ACC112 (cell line): ENCODE results near the gene LRP3.
A peak's percentile ranks its signal among the peaks of the same experiment; 100 is the strongest.
"Not testable (repeated sequence)": the region's sequence is repeated elsewhere in the genome, so short reads cannot be mapped to it uniquely, and the experiment has no call there.

Source experiments
- H2AFZ ChIP-seq: fragments of 200-600 bp; sonication (generic); one replicate; pipeline ENCODE4 v1.6.0; 2017; ENCODE audit warnings: antibody characterized with exemption, low read length; ENCODE audit not compliant: unreplicated experiment
- H3K27ac ChIP-seq: fragments of 200-600 bp; sonication (generic); 2 replicates; pipeline ENCODE4 v1.5.1; 2014; ENCODE audit warnings: low read depth, mild to moderate bottlenecking, antibody characterized with exemption, low read length, moderate library complexity
- H3K27me3 ChIP-seq: fragments of 200-600 bp; sonication (generic); 2 replicates; pipeline ENCODE4 v1.6.1; 2014; ENCODE audit warnings: mild to moderate bottlenecking, antibody characterized with exemption, low read length, moderate library complexity, mixed read lengths; ENCODE audit not compliant: insufficient read depth
- H3K36me3 ChIP-seq: fragments of 200-600 bp; sonication (generic); 2 replicates; pipeline ENCODE4 v1.6.1; 2016; ENCODE audit warnings: mild to moderate bottlenecking, antibody characterized with exemption, low read length, moderate library complexity, mixed read lengths; ENCODE audit not compliant: insufficient read depth
- H3K4me1 ChIP-seq: fragments of 200-600 bp; sonication (generic); one replicate; pipeline ENCODE4 v1.6.1; 2016; ENCODE audit warnings: low read length, mixed read lengths; ENCODE audit not compliant: insufficient read depth, unreplicated experiment, control insufficient read depth
- H3K4me3 ChIP-seq: fragments of 200-600 bp; sonication (generic); 2 replicates; pipeline ENCODE4 v1.5.1; 2014; ENCODE audit warnings: mild to moderate bottlenecking, low read depth, low read length
- H3K79me2 ChIP-seq: fragments of 200-600 bp; sonication (generic); one replicate; pipeline ENCODE4 v1.6.0; 2016; ENCODE audit warnings: low read length; ENCODE audit not compliant: control insufficient read depth, unreplicated experiment, insufficient read depth

The LRP3 gene

DNA sequence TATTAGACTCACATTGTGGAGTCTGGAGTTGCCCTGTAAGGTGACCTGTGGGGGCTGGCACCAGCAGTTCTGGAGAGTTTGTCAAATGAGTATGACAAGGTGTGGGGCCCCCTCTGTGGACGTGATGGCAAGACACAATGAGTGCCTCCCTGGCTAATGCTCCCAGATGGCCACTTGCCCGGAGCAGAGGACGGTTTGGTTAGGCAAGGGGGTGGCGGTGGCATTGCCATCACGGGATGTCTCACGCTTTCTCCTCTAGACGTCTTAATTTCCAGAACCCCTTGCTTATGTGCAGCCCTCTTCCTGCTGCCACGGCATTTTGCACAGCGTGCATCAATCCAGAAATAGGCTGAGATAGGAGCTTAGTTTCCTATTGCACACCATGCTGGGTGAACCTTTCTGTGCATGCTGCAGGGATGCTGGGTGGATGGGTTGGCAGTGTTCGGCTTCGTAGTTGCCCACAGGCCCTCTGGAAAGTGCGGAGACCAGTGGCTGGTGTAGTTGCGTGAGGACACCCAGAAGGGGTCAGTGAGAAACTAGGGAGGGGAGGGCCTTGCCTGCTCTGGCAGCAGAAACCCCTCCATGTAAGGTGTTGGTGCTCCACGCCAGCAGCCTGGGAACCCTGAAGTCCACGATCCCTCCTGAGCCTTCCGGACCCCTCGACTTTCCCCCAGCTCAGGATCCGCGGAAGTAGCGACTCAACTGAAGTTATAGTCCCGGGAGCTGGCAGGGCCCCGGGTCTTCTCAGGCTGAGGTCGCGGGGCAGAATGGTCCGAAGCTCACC, 18.1 kb upstream of the LRP3 start:
- H3K36me3 ChIP-seq: no peaks in the 10 kb centered on the region
- H3K27ac ChIP-seq: peak overlapping the region; percentile 40
- no peaks in the 10 kb centered on the region for H3K27me3 ChIP-seq
- peak overlapping the region; percentile 85 for H3K4me3 ChIP-seq
- no peaks in the 10 kb centered on the region for H3K79me2 ChIP-seq
- no peak overlapping the region for H2AFZ ChIP-seq
- peaks cover 17% of the 10 kb centered on the region for H3K4me1 ChIP-seq

DNA sequence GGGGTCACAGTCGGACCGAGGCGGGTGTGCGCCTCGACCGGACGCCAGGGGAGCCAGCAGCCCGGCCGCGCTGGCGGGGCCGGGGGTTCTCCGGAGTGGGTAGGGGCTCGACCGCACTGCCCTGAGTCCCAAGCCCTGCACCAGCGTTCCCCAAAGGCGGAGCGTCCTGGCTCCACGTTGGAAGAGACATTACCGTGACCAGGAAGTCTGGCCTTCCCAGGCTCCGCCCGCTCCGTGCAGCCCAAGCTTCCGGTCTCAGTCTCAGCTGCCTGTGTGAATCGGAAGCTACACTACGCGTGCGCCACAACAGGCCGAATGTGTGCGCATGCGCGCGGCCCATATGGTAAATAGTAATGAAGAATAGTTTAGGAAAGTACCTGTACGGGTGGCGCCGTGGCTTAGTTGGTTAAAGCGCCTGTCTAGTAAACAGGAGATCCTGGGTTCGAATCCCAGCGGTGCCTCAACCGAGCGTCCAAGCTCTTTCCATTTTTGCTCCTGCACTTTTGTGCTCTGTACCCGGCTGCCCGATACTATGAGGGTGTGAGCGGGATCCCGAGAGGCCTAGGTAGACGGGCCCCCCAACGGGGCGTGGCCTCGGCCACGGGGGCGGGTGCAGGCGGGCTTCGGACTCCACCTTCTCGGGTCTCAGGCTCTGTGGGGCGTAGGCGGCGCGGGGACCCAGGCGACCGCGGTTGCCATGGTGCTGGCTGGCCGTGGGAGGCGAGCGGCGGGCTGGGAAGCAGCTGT, 17.3 kb upstream of the LRP3 start:
- H2AFZ ChIP-seq: no peak overlapping the region
- H3K4me1 ChIP-seq: peaks cover 17% of the 10 kb centered on the region
- no peaks in the 10 kb centered on the region for H3K36me3 ChIP-seq
- peak overlapping the region; percentile 85 for H3K4me3 ChIP-seq
- no peaks in the 10 kb centered on the region for H3K27me3 ChIP-seq
- no peaks in the 10 kb centered on the region for H3K79me2 ChIP-seq
- peak overlapping the region; percentile 40 for H3K27ac ChIP-seq

DNA sequence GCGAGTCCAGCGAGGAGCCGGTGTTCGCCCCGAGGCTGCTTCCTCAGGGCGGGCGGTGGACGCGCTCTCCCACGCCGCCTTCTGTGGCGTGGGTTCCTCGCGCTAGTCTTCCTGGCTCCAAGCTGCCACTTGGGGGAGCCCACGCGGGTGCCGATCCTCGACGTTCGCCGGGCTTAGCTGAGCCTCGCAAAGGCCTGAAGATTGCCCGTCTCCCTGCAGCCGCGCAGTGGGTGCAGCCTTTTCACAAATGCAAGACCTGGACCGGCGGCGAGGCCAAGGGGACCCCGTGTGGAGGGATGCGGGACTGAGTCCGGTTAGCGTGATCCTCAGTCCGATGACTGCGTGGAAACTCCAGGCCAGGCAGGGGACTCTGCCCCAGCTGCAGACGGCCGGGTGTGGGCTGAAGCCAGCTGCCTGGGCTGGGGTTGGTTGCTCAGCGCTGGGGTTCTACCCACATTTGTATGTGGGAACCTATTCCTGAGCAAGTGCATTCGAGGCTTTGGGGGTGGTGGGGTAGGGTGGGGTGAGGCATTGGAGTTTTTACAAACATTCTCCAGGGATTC, 16.6 kb upstream of the LRP3 start:
- no peaks in the 10 kb centered on the region for H3K27me3 ChIP-seq
- no peak overlapping the region for H2AFZ ChIP-seq
- no peak overlapping the region for H3K27ac ChIP-seq

DNA sequence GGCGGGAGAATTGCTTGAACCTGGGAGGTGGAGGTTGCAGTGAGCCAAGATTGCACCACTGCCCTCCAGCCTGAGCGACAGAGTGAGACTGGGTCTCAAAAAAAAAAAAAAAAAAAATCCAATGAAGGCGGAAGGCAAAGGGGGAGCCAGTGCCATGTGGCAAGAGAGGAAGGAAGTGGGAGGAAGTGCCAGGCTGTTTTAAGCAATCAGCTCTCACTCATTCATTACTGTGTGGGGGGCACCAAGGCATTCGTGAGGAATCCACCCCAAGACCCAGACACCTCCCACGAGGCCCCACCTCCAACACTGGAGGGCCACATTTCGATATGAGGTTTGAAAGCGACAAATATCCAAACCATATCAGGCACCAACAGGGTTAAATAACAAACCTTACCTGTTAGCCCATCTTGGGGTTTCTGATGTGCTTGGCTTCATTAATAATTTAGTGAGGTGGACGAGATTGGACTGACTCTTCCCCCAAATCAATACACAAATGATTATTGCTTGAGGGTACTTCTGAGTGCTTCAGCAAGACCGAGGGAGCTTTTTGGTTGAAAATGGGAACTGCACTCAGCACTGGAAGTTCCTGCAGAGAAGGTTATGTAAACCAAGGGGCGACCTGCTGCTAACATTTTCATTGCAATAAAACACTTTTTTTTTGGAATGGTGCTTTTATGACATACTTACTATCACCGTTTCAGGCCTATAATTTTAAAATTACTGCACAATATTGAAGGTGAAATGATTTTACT, 7.5 kb upstream of the LRP3 start:
- H3K27me3 ChIP-seq: no peaks in the 10 kb centered on the region

More for the DNA sequence above, 16.6 kb upstream of the LRP3 start:
- no peaks in the 10 kb centered on the region for H3K79me2 ChIP-seq
- H3K4me1 ChIP-seq: peaks cover 10% of the 10 kb centered on the region
- peak overlapping the region; percentile 63 for H3K4me3 ChIP-seq
- no peaks in the 10 kb centered on the region for H3K36me3 ChIP-seq

DNA sequence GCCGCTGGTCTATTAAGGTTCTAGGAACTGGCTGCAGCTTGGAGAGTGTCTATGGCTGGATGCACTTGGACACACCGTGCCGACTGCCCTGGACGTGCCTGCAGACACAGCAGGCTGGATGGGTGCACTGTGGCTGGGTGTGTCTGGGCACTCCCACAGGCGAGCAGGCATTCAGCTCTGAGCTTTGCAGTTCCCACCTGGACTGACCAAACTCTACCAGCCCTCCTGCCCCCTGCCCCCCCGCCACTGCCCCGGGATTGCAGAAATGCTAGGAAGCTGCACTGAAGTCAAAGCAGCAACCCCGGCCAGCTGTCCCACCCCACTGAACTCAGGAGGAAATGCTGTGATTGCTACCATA, 7.0 kb upstream of the LRP3 start:
- Histone ChIP-seq H3K4me1 (no peaks in the 10 kb centered on the region), H3K27me3 (no peaks in the 10 kb centered on the region), H3K36me3 (no peaks in the 10 kb centered on the region), H2AFZ (no peak overlapping the region), H3K27ac (no peak overlapping the region), H3K79me2 (no peaks in the 10 kb centered on the region), H3K4me3 (no peak overlapping the region)

More for the DNA sequence above, 7.5 kb upstream of the LRP3 start:
- H3K27ac ChIP-seq: no peak overlapping the region
- H3K79me2 ChIP-seq: no peaks in the 10 kb centered on the region
- no peaks in the 10 kb centered on the region for H3K4me1 ChIP-seq
- H3K4me3 ChIP-seq: no peak overlapping the region
- H3K36me3 ChIP-seq: no peaks in the 10 kb centered on the region
- no peak overlapping the region for H2AFZ ChIP-seq

DNA sequence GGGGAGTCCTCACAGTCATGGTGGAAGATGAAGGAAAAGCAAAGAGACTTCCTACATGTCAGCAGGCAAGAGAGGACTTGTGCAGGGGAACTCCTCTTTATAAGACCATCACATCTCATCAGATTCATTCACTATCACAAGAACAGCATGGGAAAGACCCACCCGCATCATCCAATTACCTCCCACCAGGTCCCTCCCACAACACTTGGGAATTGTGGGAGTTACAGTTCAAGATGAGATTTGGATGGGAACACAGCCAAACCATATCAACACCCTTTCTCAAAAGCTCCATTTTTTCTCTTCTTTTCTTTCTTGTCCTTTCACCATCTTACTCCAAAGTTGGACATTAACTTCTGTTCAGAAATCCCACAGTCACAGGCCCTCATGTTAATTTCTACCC, 4.7 kb upstream of the LRP3 start:
- H3K4me3 ChIP-seq: no peak overlapping the region
- H3K27me3 ChIP-seq: no peaks in the 10 kb centered on the region
- H2AFZ ChIP-seq: no peak overlapping the region
- no peaks in the 10 kb centered on the region for H3K36me3 ChIP-seq
- no peak overlapping the region for H3K27ac ChIP-seq
- H3K79me2 ChIP-seq: no peaks in the 10 kb centered on the region
- H3K4me1 ChIP-seq: no peaks in the 10 kb centered on the region

DNA sequence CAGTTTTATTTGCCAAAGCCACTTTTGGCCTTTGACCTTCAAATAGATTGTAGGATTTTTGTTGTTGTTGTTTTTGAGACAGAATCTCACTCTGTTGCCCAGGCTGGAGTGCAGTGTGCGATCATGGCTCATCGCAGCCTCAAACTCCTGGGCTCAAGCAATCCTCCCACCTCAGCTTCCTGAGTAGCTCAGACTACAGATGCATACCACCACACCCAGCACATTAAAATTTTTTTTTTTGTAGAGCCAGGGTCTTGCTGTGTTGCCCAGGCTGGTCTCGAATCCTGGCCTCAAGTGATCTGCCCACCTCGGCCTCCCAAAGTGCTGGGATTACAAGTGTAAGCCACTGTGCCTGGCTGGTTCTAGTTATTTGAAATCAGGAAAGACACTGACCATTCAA, 3.0 kb upstream of the LRP3 start:
- not testable (repeated sequence) for H3K36me3 ChIP-seq, H3K27me3 ChIP-seq, H2AFZ ChIP-seq, H3K4me1 ChIP-seq, H3K79me2 ChIP-seq, H3K4me3 ChIP-seq, H3K27ac ChIP-seq

DNA sequence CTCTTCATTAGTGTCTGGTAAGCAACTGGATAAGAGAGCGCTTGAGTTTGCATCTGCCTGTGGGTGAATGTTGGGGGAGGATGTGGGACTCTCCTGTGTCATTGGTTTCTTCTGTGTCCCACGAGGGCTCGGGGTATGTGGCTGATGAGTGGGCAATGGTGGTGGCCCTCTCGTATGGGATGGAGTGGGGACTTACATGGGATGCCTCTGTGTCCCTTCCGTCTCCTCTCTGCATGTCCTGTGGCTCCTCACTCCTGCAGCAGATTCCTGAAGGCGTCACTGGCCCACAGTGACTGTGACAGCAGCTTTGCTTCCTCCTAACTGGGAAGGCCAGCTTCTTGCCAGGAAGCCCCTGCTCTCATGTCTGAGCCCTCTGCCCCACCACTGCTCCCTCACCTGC, 2.6 kb upstream of the LRP3 start:
- H3K4me1 ChIP-seq: peaks cover 5% of the 10 kb centered on the region
- no peaks in the 10 kb centered on the region for H3K79me2 ChIP-seq
- H3K36me3 ChIP-seq: no peaks in the 10 kb centered on the region
- no peak overlapping the region for H3K27ac ChIP-seq
- H3K4me3 ChIP-seq: no peak overlapping the region
- no peak overlapping the region for H2AFZ ChIP-seq
- H3K27me3 ChIP-seq: no peaks in the 10 kb centered on the region

DNA sequence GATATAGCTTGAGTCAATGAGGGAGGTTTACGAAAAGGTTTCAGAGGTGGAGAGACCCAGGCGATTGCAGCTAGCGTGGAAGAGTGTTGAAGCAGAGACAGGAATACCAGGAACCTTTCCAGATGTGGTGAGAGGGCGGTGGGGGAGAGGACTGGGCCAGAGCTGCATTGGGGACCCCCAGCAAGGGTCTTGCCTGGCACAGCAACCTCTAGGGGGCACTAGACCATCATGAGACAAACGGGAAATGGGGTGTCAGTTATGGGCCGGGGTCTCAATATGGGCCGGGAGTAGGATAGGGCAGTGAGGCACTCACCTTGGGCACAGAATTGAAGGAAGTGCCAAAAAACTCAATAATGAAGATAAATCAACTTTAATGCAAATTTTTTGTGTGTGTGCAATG, 2.1 kb upstream of the LRP3 start:
- H3K27ac ChIP-seq: no peak overlapping the region
- H3K4me3 ChIP-seq: no peak overlapping the region
- peaks cover 5% of the 10 kb centered on the region for H3K4me1 ChIP-seq
- H3K27me3 ChIP-seq: no peaks in the 10 kb centered on the region
- H2AFZ ChIP-seq: no peak overlapping the region
- H3K36me3 ChIP-seq: no peaks in the 10 kb centered on the region
- H3K79me2 ChIP-seq: no peaks in the 10 kb centered on the region

DNA sequence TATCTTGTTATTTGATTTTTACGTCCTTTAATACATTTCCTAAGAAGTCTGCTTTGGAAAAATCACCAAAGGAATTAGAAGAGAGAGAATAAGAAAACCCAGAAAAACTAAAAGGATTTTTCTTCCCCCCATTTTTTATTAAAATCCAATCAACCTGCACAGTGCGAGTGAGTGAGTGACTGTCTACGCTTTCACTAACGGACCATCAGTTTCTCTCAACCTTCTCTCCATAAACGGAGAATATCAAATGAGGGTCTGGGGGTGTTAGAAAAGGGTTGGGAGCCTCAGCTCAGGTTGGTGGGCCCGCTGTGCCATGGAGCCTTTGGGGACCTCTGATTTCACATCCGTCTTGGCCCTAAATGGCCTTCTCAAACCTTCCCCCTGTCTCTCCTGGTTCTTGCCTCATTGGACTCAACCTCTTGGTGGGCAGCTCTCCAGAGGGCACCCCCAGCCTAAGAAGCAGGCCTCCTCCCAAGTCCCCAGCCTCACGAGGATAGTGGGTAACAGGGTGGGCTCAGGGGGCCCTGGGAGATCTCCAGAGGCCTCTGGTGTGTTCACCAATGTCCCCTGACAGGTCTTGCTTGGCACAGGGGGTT, 763 bp upstream of the LRP3 start:
- no peaks in the 10 kb centered on the region for H3K79me2 ChIP-seq
- H2AFZ ChIP-seq: no peak overlapping the region
- H3K27me3 ChIP-seq: no peaks in the 10 kb centered on the region
- no peak overlapping the region for H3K27ac ChIP-seq
- no peaks in the 10 kb centered on the region for H3K36me3 ChIP-seq
- peak overlapping the region; percentile 45; the same call in 1 of the 2 replicates for H3K4me3 ChIP-seq
- H3K4me1 ChIP-seq: peaks cover 5% of the 10 kb centered on the region
